A549 (cell line): Measurements from ENCODE around the gene ITGB2. TPM values are rescaled to one million over a fixed set of nuclear protein-coding genes. Genes with fewer than 3 reads are reported as not detected.

Source experiments
- polyA plus RNA-seq, 4 experiments: library from polyadenylated mRNA; depleted of rRNA in 3 of 4; stranded (reverse); fragments of >200 nt; fragmentation: RNase III in 1 of 4; extraction: RNeasy Plus Mini Kit Qiagen cat#74134 plus additional on column Dnase treatment in 1 of 4; gene quantifications; 2 replicates in 3 of 4; 3 replicates in 1 of 4; pipeline ENCODE4 v1.2.3, GENCODE V29; 2011 to 2017

Gene ITGB2
- polyA plus RNA-seq, 2 of the 4 experiments (the other 2 are of a cell fraction): 0.46 to 0.59 TPM

Other genes with a start within 250 kb of the ITGB2 start
- gene KRTAP12-1, start 238.7 kb downstream of the ITGB2 start, polyA plus RNA-seq (2011; rRNA removed): not detected in 2 replicates
- gene KRTAP12-1, start 238.7 kb downstream of the ITGB2 start, polyA plus RNA-seq (2017; fragmentation: RNase III; extraction: RNeasy Plus Mini Kit Qiagen cat#74134 plus additional on column Dnase treatment): not detected in 3 replicates
- not detected in 2 replicates for gene KRTAP10-12, start 223.7 kb downstream of the ITGB2 start, polyA plus RNA-seq (2011; rRNA removed)
- gene KRTAP10-12, start 223.7 kb downstream of the ITGB2 start, polyA plus RNA-seq (2017; fragmentation: RNase III; extraction: RNeasy Plus Mini Kit Qiagen cat#74134 plus additional on column Dnase treatment): not detected in 3 replicates
- not detected in 2 replicates for gene TSPEAR, start 209.3 kb downstream of the ITGB2 start, polyA plus RNA-seq (2011; rRNA removed)
- gene TSPEAR, start 209.3 kb downstream of the ITGB2 start, polyA plus RNA-seq (2017; fragmentation: RNase III; extraction: RNeasy Plus Mini Kit Qiagen cat#74134 plus additional on column Dnase treatment): not detected in 3 replicates
- gene UBE2G2, start 119.1 kb downstream of the ITGB2 start, polyA plus RNA-seq (2011; rRNA removed): 65.8 and 68.2 TPM in 2 replicates
- gene UBE2G2, start 119.1 kb downstream of the ITGB2 start, polyA plus RNA-seq (2017; fragmentation: RNase III; extraction: RNeasy Plus Mini Kit Qiagen cat#74134 plus additional on column Dnase treatment): 56.9 to 63.5 TPM (median 62.7 TPM) in 3 replicates
- gene SUMO3, start 102.8 kb downstream of the ITGB2 start, polyA plus RNA-seq (2011; rRNA removed): 77.7 and 110 TPM in 2 replicates
- 69.2 to 79.4 TPM (median 78.4 TPM) in 3 replicates for gene SUMO3, start 102.8 kb downstream of the ITGB2 start, polyA plus RNA-seq (2017; fragmentation: RNase III; extraction: RNeasy Plus Mini Kit Qiagen cat#74134 plus additional on column Dnase treatment)
- 97.6 and 99.4 TPM in 2 replicates for gene PTTG1IP, start 47.2 kb downstream of the ITGB2 start, polyA plus RNA-seq (2011; rRNA removed)
- gene PTTG1IP, start 47.2 kb downstream of the ITGB2 start, polyA plus RNA-seq (2017; fragmentation: RNase III; extraction: RNeasy Plus Mini Kit Qiagen cat#74134 plus additional on column Dnase treatment): 93.2 to 103 TPM (median 98.7 TPM) in 3 replicates
- 12.7 and 26.9 TPM in 2 replicates for gene SLX9, start 19.1 kb upstream of the ITGB2 start, polyA plus RNA-seq (2011; rRNA removed)
- gene SLX9, start 19.1 kb upstream of the ITGB2 start, polyA plus RNA-seq (2017; fragmentation: RNase III; extraction: RNeasy Plus Mini Kit Qiagen cat#74134 plus additional on column Dnase treatment): 40.4 to 43.1 TPM (median 40.6 TPM) in 3 replicates
- gene ADARB1, start 153.7 kb upstream of the ITGB2 start, polyA plus RNA-seq (2011; rRNA removed): 2.8 and 3.2 TPM in 2 replicates
- gene ADARB1, start 153.7 kb upstream of the ITGB2 start, polyA plus RNA-seq (2017; fragmentation: RNase III; extraction: RNeasy Plus Mini Kit Qiagen cat#74134 plus additional on column Dnase treatment): 5.0 to 6.7 TPM (median 5.7 TPM) in 3 replicates